IPS-15b (cell line): ENCODE measurements around the gene NARF.
"Not testable (repeated sequence)": the region's sequence is repeated elsewhere in the genome, so short reads cannot be mapped to it uniquely, and the experiment has no call there.

Experiments used
- H3K27me3 ChIP-seq: one replicate; pipeline ENCODE4 v1.6.1; 2013; ENCODE audit warnings: low read length; ENCODE audit not compliant: control insufficient read depth, insufficient read depth
- H3K36me3 ChIP-seq: one replicate; pipeline ENCODE4 v1.6.1; 2013; ENCODE audit warnings: low read length; ENCODE audit not compliant: control insufficient read depth, insufficient read depth
- H3K4me1 ChIP-seq: one replicate; pipeline ENCODE4 v1.6.1; 2013; ENCODE audit warnings: mild to moderate bottlenecking, low read length; ENCODE audit not compliant: control insufficient read depth, insufficient read depth
- H3K4me3 ChIP-seq: one replicate; pipeline ENCODE4 v1.5.1; 2013; ENCODE audit warnings: low read depth, low read length
- H3K9ac ChIP-seq: one replicate; pipeline ENCODE4 v1.6.1; 2013; ENCODE audit warnings: low read depth, mild to moderate bottlenecking, low read length
- H3K9me3 ChIP-seq: one replicate; pipeline ENCODE4 v1.6.1; 2013; ENCODE audit warnings: mild to moderate bottlenecking, low read length; ENCODE audit not compliant: control insufficient read depth, insufficient read depth

Gene NARF

DNA sequence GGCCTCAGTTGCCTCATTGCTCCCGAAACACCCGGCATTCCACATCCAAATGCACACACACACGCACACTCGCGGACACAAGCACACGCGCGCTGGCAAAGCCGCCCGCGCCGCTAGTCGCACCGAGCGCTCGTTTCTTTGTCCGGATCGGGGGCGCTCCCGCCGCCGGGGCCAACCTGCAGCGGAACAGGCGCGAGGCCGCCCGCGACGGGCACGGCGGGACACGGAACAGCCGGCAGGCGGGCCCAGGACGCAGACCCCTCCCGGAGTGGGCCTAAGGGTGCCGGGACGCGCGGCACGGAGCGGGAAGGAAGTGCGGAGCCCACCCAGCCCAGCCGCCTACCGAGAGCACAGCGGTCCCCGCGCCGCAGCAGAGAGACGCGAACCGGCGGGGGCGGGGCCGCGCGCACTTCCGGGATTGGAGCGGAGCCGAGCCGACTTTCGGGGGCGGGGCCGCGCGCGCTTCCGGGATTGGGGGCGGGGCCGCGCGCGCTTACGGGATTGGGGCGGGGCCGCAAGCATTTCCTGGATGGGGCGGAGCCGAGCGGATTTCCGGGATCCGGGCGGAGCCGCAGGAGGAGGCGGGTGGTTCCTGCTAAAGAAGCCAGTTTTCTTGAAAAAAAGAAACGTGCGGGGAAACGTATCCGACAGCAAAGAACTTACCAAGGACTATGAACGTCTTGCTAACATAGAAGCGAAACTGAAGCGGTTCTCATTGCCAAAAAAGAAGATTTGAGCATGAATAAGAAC lies 8.0 kb upstream of the NARF start, which contains the start of gene CYBC1:
Gene CYBC1, minus strand, starts transcription at position 396 of the 750 bp plus-strand sequence. CDS start 1,498 bp downstream, outside the sequence.
- Histone ChIP-seq H3K4me1 (peaks cover 4% of the 10 kb centered on the region), H3K9me3 (no peaks in the 10 kb centered on the region), H3K4me3 (peak within 1 kb of the TSS; percentile 80), H3K27me3 (no peaks in the 10 kb centered on the region), H3K9ac (peak within 1 kb of the TSS; percentile 60), H3K36me3 (peaks cover 5% of the 10 kb centered on the region)

DNA sequence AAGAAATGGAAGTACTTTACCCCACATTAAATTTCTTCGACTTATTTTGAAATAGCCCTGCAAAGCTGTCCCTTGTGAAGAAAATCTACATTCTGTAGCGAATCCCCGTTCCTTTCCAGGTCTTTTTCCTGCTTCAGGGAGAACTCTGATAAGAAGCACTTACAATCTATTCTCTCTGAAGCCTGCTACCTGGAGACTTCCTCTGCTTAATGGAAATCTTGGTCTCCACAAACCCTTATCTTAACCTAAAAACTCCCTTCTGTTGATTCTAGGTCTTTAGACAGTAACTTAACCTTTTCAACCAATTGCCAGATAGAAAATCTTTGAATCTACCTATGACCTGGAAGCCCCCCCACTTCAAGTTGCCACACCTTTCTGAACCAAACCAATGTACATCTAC lies 6.4 kb upstream of the NARF start:
- H3K4me1 ChIP-seq = peaks cover 4% of the 10 kb centered on the region
- no peaks in the 10 kb centered on the region for H3K27me3 ChIP-seq
- no peaks in the 10 kb centered on the region for H3K36me3 ChIP-seq
- H3K9ac ChIP-seq = no peak overlapping the region
- H3K4me3 ChIP-seq = no peak overlapping the region
- H3K9me3 ChIP-seq = no peaks in the 10 kb centered on the region

DNA sequence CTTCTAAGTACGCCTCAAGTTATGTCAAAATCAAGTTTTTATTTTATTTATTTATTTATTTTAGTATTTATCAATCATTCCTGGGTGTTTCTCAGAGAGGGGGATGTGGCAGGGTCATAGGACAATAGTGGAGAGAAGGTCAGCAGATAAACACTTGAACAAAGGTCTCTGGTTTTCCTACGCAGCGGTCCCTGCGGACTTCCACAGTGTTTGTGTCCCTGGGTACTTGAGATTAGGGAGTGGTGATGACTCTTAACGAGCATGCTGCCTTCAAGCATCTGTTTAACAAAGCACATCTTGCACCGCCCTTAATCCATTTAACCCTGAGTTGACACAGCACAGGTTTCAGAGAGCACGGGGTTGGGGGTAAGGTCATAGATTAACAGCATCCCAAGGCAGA lies 5.4 kb upstream of the NARF start:
- not testable (repeated sequence) for H3K27me3 ChIP-seq, H3K36me3 ChIP-seq, H3K4me1 ChIP-seq, H3K9ac ChIP-seq, H3K4me3 ChIP-seq, H3K9me3 ChIP-seq

DNA sequence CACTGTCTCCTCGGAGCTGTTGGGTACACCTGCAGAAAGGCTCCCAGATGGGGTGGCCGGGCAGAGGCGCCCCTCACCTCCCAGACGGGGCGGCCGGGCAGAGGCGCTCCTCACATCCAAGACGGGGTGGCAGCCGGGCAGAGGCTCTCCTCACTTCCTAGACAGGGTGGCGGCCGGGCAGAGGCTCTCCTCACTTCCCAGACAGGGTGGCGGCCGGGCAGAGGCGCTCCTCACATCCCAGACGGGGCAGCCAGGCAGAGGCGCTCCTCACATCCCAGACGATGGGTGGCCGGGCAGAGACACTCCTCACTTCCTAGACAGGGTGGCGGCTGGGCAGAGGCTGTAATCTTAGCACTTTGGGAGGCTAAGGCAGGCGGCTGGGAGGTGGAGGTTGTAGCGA lies 4.8 kb upstream of the NARF start:
- H3K9me3 ChIP-seq, H3K4me1 ChIP-seq, H3K27me3 ChIP-seq, H3K4me3 ChIP-seq, H3K36me3 ChIP-seq, H3K9ac ChIP-seq: not testable (repeated sequence)

DNA sequence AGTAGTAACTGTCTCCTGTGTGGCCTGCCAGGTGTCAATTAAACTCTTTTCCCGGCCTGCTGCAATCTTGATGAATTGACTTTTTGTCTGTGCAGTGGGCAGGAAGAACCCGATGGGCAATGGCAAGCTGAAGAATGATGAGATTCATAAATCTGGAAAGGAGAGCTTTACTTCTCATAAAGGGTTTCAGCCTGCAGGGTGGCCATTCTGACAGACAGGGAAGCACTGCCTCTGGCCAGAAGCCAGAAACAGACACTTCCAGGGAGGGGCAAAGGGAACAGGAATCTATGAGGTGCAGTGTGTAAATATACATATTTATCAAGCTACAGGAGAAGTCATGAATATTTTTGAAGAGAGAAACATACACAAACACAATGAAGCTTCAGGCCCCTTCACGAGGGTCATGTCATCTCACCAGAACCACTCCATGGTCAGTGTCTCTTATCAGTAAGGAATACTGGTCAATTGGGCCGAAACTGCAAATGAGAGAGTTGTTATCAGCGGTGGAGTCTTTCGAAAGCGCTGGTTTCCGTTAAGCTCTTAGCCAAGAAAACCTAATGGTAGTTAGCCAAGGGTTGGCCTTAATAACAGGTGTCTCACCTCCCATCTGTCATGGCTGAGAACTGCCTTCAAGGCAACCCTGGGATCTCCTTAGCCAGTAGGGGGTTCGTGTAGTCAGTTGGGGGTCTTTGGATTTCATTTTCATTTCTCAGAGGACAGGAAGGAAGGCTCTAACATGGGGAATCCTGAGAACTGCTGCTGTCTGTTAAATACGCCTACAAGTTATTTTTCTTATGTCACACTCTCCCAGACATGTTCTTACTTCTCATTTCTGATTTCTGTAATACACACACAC lies 1.2 kb upstream of the NARF start:
- H3K4me3 ChIP-seq = peak overlapping the region; percentile 72
- H3K4me1 ChIP-seq = peaks cover 4% of the 10 kb centered on the region
- peak overlapping the region; percentile 9 for H3K9ac ChIP-seq
- H3K36me3 ChIP-seq = peaks cover 9% of the 10 kb centered on the region
- H3K9me3 ChIP-seq = no peaks in the 10 kb centered on the region
- H3K27me3 ChIP-seq = no peaks in the 10 kb centered on the region

DNA sequence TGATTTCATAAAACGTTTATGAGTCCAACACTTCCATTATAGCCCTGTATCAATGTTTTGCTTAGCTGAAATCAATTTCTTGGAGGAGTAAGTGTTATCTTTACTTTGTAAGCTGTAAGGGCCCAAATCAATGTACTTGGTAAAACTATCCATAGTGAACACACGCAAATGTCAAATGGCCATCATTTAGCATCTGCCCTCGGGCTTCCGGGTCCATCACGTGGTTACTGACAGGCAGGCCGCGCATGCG lies 687 bp upstream of the NARF start:
- H3K36me3 ChIP-seq = peaks cover 15% of the 10 kb centered on the region
- H3K9ac ChIP-seq = peak overlapping the region; percentile 97
- H3K4me1 ChIP-seq = peaks cover 4% of the 10 kb centered on the region
- no peaks in the 10 kb centered on the region for H3K27me3 ChIP-seq
- no peaks in the 10 kb centered on the region for H3K9me3 ChIP-seq
- peak overlapping the region; percentile 72 for H3K4me3 ChIP-seq

DNA sequence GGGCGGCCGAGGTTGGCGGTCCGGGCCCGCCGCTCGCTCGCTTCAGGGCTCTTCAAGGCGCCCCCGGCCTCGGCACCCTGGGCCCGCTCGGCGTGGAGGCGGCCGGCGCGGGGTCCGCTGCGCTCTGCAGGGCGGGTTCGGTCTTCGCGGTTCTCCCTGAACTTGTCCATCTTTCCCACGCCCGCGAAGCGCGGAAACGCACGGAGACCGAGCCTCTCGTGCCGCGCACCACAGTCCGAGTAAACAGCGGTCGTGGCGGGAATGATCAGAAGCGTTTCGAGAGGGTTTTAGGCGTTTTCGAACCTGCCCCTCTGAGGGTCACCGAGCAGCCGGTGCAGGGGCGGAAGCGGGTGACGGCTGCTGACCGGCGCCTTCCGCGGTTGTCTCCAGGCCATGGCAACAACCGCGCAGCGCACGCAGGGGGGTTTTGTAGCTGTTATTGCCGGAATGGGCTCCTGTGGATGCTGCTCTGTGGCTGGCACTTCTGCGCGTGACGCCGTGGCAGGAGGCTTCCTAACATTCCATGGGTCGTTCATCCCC lies 414 bp downstream of the NARF start:
- peak overlapping the region; percentile 54 for H3K9ac ChIP-seq
- H3K4me1 ChIP-seq = peaks cover 4% of the 10 kb centered on the region
- H3K27me3 ChIP-seq = no peaks in the 10 kb centered on the region
- peaks cover 16% of the 10 kb centered on the region for H3K36me3 ChIP-seq
- no peaks in the 10 kb centered on the region for H3K9me3 ChIP-seq
- peak overlapping the region; percentile 87 for H3K4me3 ChIP-seq

DNA sequence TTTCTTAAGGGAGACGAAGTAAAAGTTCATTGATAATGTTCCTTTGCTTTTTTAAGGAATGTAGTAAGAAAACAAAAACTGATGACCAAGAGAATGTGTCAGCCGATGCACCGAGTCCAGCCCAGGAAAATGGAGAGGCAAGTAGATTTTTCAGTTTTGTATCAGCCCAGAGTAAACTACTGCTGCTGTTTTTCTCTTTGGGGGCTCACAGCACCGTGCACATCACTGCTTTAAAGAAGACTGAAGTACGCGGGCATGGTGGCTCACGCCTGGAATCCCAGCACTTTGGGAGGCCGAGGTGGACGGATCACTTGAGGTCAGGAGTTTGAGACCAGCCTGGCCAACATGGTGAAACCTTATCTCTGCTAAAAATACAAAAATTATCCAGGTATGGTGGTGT lies 1.4 kb downstream of the NARF start:
- H3K4me3 ChIP-seq, H3K9ac ChIP-seq, H3K27me3 ChIP-seq, H3K9me3 ChIP-seq, H3K4me1 ChIP-seq: not testable (repeated sequence)
- peaks cover 19% of the 10 kb centered on the region for H3K36me3 ChIP-seq

DNA sequence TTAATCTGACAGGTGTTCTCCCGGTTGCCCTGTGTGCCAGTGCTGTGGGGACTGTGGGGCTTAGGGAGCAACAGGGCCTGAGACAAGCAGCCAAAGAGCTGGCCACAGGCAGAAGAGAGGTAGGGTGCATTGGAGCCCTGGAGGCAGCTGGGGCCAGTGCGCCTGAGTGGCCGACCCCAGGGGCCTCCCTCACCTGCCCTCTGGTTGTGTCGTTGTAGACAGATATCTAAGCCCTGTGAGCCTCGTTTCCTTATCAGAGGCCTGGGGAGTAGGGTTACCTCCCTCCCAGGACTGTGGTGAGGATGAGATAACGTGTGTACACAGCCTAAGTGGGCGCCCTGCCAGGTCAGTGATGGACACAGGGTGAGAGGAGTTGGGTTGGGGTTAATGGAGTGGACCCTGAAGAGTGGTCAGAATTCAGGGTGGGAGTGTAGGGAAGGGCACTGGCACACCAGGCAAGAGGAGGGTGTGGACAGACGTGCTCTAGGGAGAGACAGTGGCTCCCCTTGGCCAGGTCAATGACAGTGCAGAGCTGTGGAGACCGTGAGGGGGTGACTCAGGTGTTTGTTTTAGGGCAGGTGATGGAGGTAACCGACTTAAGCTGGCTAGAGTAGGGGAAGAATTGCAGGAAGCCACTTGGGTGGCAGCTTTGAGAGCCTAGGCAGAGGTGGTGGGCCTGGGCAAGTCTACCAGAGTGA lies 3.4 kb downstream of the NARF start:
- Histone ChIP-seq H3K4me3 (no peak overlapping the region), H3K9me3 (no peaks in the 10 kb centered on the region), H3K4me1 (peaks cover 4% of the 10 kb centered on the region), H3K27me3 (no peaks in the 10 kb centered on the region), H3K36me3 (peaks cover 29% of the 10 kb centered on the region), H3K9ac (no peak overlapping the region)

DNA sequence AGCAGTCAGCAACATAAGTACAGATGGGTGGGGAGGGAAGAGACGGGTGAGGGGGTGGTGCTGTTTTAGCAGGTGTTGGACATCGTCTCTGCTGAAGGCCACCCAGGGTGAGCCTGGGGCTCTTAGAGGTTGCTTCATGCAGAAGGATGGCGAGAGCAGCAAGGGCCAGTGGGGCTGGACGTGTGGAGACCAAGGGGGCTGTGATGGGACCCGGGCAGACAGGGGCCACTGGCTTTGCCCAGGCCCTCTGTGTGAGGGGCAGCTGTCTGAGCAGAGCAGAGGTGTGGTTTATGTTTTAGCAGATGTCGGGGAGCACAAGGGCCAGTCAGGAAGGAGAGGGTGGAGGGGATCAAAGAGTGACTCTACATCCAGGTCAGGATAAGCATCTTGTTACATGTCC lies 4.8 kb downstream of the NARF start:
- Histone ChIP-seq H3K9me3 (no peaks in the 10 kb centered on the region), H3K4me3 (no peak overlapping the region), H3K9ac (no peak overlapping the region), H3K36me3 (peaks cover 29% of the 10 kb centered on the region), H3K4me1 (no peaks in the 10 kb centered on the region), H3K27me3 (no peaks in the 10 kb centered on the region)

DNA sequence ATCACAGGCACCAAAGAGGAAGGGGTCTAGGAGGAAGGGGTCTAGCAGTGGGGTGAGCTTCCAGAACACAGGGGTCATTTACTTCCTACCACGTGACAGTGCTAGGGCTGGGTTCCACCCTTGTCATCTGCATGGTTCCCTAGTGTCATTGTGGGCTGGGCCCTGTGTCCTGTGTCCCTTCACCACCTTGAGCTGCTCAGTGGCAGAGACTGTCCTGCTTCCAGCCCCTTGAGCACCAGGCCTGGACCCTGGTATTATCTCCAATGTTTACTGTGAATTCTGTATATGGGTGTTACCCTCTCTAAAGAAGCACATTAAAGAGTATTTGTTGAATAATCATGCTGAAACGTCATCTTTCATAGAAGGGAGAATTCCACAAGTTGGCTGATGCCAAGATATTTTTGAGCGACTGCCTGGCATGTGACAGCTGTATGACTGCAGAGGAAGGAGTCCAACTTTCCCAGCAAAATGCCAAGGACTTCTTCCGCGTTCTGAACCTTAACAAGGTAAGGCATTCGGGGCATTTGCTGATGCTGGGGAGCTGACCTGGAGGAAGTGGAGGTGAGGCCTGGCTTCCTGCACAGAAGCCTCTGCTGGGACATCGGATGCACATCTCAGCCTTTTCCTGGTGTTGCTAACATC lies 5.5 kb downstream of the NARF start:
- Histone ChIP-seq H3K9me3 (no peaks in the 10 kb centered on the region), H3K9ac (no peak overlapping the region), H3K4me3 (no peak overlapping the region), H3K4me1 (no peaks in the 10 kb centered on the region), H3K27me3 (no peaks in the 10 kb centered on the region), H3K36me3 (peaks cover 31% of the 10 kb centered on the region)
